ENCODE results near the gene FRYL.

FRYL gene

GRCh38 chr4:48669086-48669485, 111.0 kb downstream of the FRYL start:
- no peaks in the 10 kb centered on the region for H3F3A ChIP-seq (ENCODE audit: insufficient read depth, low read length)
- no peaks in the 10 kb centered on the region for H3K9me3 ChIP-seq (ENCODE audit: low read length)
- TF ChIP-seq EZH2 (IDR thresholded peaks at IDR 0.05; ENCODE audit: borderline replicate concordance, low read length) (no peak), CTCF (IDR thresholded peaks at IDR 0.05; ENCODE audit: low read length) (no peak)
- peaks cover 11% of the 10 kb centered on the region for H3K4me1 ChIP-seq (ENCODE audit: insufficient read depth, low read length, severe bottlenecking)
- H4K20me1 ChIP-seq (ENCODE audit: insufficient read depth, low read length), result no peaks in the 10 kb centered on the region
- H3K9ac ChIP-seq (ENCODE audit: low read length), result no peak overlapping the region
- H2AFZ ChIP-seq (ENCODE audit: low read length), result no peak overlapping the region
- no peak overlapping the region for H3K4me2 ChIP-seq (ENCODE audit: low read length)
- H3K36me3 ChIP-seq (ENCODE audit: insufficient read depth, low read length), result peaks cover 5% of the 10 kb centered on the region; the same call in 1 of the 2 replicates
- H3K4me3 ChIP-seq (ENCODE audit: low read depth, low read length, poor library complexity, severe bottlenecking), result no peak overlapping the region
- H3K27me3 ChIP-seq (ENCODE audit: insufficient read depth, low read length), result no peaks in the 10 kb centered on the region
- peaks cover 17% of the 10 kb centered on the region for H3K79me2 ChIP-seq (ENCODE audit: insufficient read depth, low read length)
- no peak overlapping the region for H3K27ac ChIP-seq (ENCODE audit: low read depth, low read length, poor library complexity, severe bottlenecking)
- no peaks in the 10 kb centered on the region for H3K9me2 ChIP-seq (ENCODE audit: low read depth, low read length)

DNA sequence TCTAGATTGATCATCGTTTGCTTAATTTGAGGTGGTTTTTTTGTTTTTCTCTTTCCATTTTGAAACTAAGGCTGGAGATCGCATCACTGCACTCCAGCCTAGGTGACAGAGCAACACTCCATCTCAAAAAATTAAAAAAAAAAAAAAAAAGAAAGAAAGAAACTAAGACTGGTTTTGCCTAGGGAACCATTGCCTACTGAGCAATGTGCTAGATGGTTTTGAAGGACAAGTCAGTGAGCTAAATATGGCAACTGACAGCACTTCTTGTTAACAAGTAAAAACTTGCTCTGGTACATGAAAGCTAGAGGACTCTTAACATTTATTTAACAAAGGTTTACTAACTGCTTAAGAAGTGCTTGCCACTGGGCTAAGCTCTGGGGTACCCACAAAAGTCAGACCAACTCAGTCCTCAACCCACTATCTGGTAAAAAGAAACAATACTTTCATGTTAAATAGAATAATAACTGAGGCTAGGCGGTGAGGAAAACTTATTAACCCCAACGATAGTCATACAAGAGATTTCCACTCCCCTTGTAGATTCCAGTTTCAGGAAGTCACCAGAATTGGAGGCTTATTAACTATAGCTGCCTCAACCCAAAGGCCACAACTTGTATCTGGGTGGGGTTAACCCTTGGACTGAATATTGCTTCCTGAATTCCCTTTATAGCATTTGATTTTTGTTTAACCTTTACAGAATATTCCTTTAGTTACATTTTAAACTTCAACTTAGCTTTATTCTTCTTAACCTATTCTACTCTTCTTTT, 111.6 kb downstream of the FRYL start:
- Histone ChIP-seq H3K27ac (ENCODE audit: low read depth, low read length, poor library complexity, severe bottlenecking) (no peak overlapping the region), H3K4me3 (ENCODE audit: low read depth, low read length, poor library complexity, severe bottlenecking) (no peak overlapping the region), H3K9me2 (ENCODE audit: low read depth, low read length) (no peaks in the 10 kb centered on the region), H3K9ac (ENCODE audit: low read length) (no peak overlapping the region), H2AFZ (ENCODE audit: low read length) (no peak overlapping the region), H3K36me3 (ENCODE audit: insufficient read depth, low read length) (peaks cover 5% of the 10 kb centered on the region; the same call in 1 of the 2 replicates), H3K9me3 (ENCODE audit: low read length) (no peaks in the 10 kb centered on the region), H3K27me3 (ENCODE audit: insufficient read depth, low read length) (no peaks in the 10 kb centered on the region), H3K4me2 (ENCODE audit: low read length) (no peak overlapping the region), H3K79me2 (ENCODE audit: insufficient read depth, low read length) (peaks cover 17% of the 10 kb centered on the region), H4K20me1 (ENCODE audit: insufficient read depth, low read length) (no peaks in the 10 kb centered on the region), H3K4me1 (ENCODE audit: insufficient read depth, low read length, severe bottlenecking) (peaks cover 11% of the 10 kb centered on the region), H3F3A (ENCODE audit: insufficient read depth, low read length) (no peaks in the 10 kb centered on the region)
- TF ChIP-seq CTCF (IDR thresholded peaks at IDR 0.05; ENCODE audit: low read length) (no peak), EZH2 (IDR thresholded peaks at IDR 0.05; ENCODE audit: borderline replicate concordance, low read length) (no peak)

DNA sequence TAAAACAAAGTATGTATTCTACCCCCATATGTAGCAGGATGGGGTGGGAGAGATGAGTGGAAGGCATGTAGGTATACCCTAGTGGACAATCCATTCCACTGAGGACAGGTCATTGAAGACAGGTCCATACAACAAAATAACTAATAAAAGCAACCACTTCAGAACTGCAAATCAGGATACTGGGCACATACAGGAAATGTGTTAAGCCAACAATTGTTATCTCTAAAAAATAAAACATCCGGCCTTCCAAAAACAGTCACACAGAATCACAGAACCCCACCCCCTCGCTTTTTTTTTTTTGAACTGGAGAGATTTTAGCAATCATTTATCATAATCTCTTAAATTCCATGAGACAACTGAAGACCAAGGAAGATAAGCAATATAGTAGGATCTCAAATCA, 112.9 kb downstream of the FRYL start:
- Histone ChIP-seq H3K9me2 (ENCODE audit: low read depth, low read length) (no peaks in the 10 kb centered on the region), H3K79me2 (ENCODE audit: insufficient read depth, low read length) (peaks cover 22% of the 10 kb centered on the region)

More for the DNA sequence above, 112.9 kb downstream of the FRYL start:
- H3K9ac ChIP-seq (ENCODE audit: low read length), result no peak overlapping the region
- no peak overlapping the region for H2AFZ ChIP-seq (ENCODE audit: low read length)
- no peak for TF ChIP-seq EZH2 (IDR thresholded peaks at IDR 0.05; ENCODE audit: borderline replicate concordance, low read length)
- no peak for TF ChIP-seq CTCF (IDR thresholded peaks at IDR 0.05; ENCODE audit: low read length)
- H3F3A ChIP-seq (ENCODE audit: insufficient read depth, low read length), result no peaks in the 10 kb centered on the region
- no peaks in the 10 kb centered on the region for H3K27me3 ChIP-seq (ENCODE audit: insufficient read depth, low read length)
- no peak overlapping the region for H3K4me2 ChIP-seq (ENCODE audit: low read length)
- no peaks in the 10 kb centered on the region for H4K20me1 ChIP-seq (ENCODE audit: insufficient read depth, low read length)
- H3K4me3 ChIP-seq (ENCODE audit: low read depth, low read length, poor library complexity, severe bottlenecking), result no peak overlapping the region
- peaks cover 11% of the 10 kb centered on the region for H3K4me1 ChIP-seq (ENCODE audit: insufficient read depth, low read length, severe bottlenecking)
- H3K27ac ChIP-seq (ENCODE audit: low read depth, low read length, poor library complexity, severe bottlenecking), result no peak overlapping the region
- H3K9me3 ChIP-seq (ENCODE audit: low read length), result no peaks in the 10 kb centered on the region
- peaks cover 5% of the 10 kb centered on the region; the same call in 1 of the 2 replicates for H3K36me3 ChIP-seq (ENCODE audit: insufficient read depth, low read length)

All from OCI-LY1 (cell line).